Astrocyte of the cerebellum (primary cell): ENCODE results near the gene FEZF2.

ENCODE experiments used
- DNase-seq: peaks from one replicate; pipeline ENCODE4 v3.0.0-alpha.2; 2011; ENCODE audit warnings: low read depth
- H3K4me3 ChIP-seq: 2 replicates; pipeline ENCODE4 v1.5.1; 2011; ENCODE audit warnings: mild to moderate bottlenecking, low read depth, low read length, moderate library complexity
- CTCF ChIP-seq: IDR thresholded peaks from 2 replicates; pipeline ENCODE4 v1.5.1; 2012; ENCODE audit warnings: low read length, low read depth, moderate library complexity, mild to moderate bottlenecking; ENCODE audit errors: missing control alignments
- in situ Hi-C: cut with HindIII; loops from 2 replicates; pipeline ENCODE4 v1.10.0; 2017; ENCODE audit warnings: low sequenced_read_pairs

Gene FEZF2

GRCh38 chr3:62375655-62376453, 2.5 kb upstream of the FEZF2 start:
- in situ Hi-C loops = no loop called here
- no peak for TF ChIP-seq CTCF
- DNase-seq = no peak
- H3K4me3 ChIP-seq = no peak overlapping the region

- TF ChIP-seq CTCF = no peak
- no peak for DNase-seq
- H3K4me3 ChIP-seq = peak overlapping the region; percentile 20
- in situ Hi-C loops = no loop called here
These were observed 1.2 kb upstream of the FEZF2 start for GRCh38 chr3:62374341-62375218.

- no peak for TF ChIP-seq CTCF
- in situ Hi-C loops = no loop called here
These were observed 474 bp upstream of the FEZF2 start for GRCh38 chr3:62373714-62374333.

GRCh38 chr3:62372621-62373041, 719 bp downstream of the FEZF2 start:
- in situ Hi-C loops = no loop called here
- DNase-seq = no peak
- H3K4me3 ChIP-seq = no peak overlapping the region

More at GRCh38 chr3:62373714-62374333, 474 bp upstream of the FEZF2 start:
- DNase-seq = no peak
- H3K4me3 ChIP-seq = peak overlapping the region; percentile 20

GRCh38 chr3:62371720-62372591, 1.4 kb downstream of the FEZF2 start:
- in situ Hi-C loops = no loop called here
- no peak overlapping the region for H3K4me3 ChIP-seq
- DNase-seq = no peak
- TF ChIP-seq CTCF = no peak

More at GRCh38 chr3:62372621-62373041, 719 bp downstream of the FEZF2 start:
- TF ChIP-seq CTCF = no peak
